ENCODE results near the gene TRPC6. TPM values are rescaled to one million over a fixed set of nuclear protein-coding genes. Genes with fewer than 3 reads are reported as not detected.

The TRPC6 gene
- total RNA-seq, 1 experiment from 2014 or later, result 1.3 TPM

- Mint-ChIP-seq H3K9me3 (0 out of 2 replicates have a peak, but pooled peaks cover 4% of the 10 kb centered on the region), H3K36me3 (no peaks in the 10 kb centered on the region), H3K27ac (no peak overlapping the region), H3K27me3 (ENCODE audit: low read depth) (no peaks in the 10 kb centered on the region), H3K4me3 (no peak overlapping the region), H3K4me1 (peaks cover 27% of the 10 kb centered on the region)
- ChIA-PET CTCF (no interaction called here), POLR2A (no interaction called here)
- no peak for DNase-seq (ENCODE audit: low spot score)
- TF ChIP-seq E2F1 (CRISPR knock-in tag; IDR thresholded peaks at IDR 0.05), result no peak
- TF ChIP-seq ZNF425 (CRISPR knock-in tag; conservative IDR thresholded peaks at IDR 0.05), result no peak
- no peak for TF ChIP-seq ZNF671 (CRISPR knock-in tag; IDR thresholded peaks at IDR 0.05)
- TF ChIP-seq MAX (CRISPR knock-in tag; IDR thresholded peaks at IDR 0.05), result no peak
- no peak for TF ChIP-seq E2F4 (CRISPR knock-in tag; IDR thresholded peaks at IDR 0.05; ENCODE audit: borderline replicate concordance, low read depth)
- no peak for ATAC-seq
Observed at GRCh38 chr11:101434026-101434643, 149.7 kb downstream of the TRPC6 start.

GRCh38 chr11:101433151-101433550, 150.7 kb downstream of the TRPC6 start:
- Mint-ChIP-seq H3K36me3 (no peaks in the 10 kb centered on the region), H3K27me3 (ENCODE audit: low read depth) (no peaks in the 10 kb centered on the region), H3K9me3 (peaks cover 11% of the 10 kb centered on the region; the same call in 1 of the 2 replicates), H3K4me3 (no peak overlapping the region), H3K4me1 (peaks cover 31% of the 10 kb centered on the region), H3K27ac (no peak overlapping the region)
- ATAC-seq (no peak), DNase-seq (ENCODE audit: low spot score) (no peak)
- POLR2A ChIA-PET, result no interaction called here
- CTCF ChIA-PET, result no interaction called here
- TF ChIP-seq ZNF423 (CRISPR knock-in tag; IDR thresholded peaks at IDR 0.05) (no peak), MXD4 (CRISPR knock-in tag; IDR thresholded peaks at IDR 0.05; ENCODE audit: borderline replicate concordance) (no peak), PREB (CRISPR knock-in tag; IDR thresholded peaks at IDR 0.05; ENCODE audit: borderline replicate concordance) (no peak), FOXJ3 (CRISPR knock-in tag; IDR thresholded peaks at IDR 0.05; ENCODE audit: borderline replicate concordance) (no peak), ZNF317 (CRISPR knock-in tag; IDR thresholded peaks at IDR 0.05; ENCODE audit: borderline replicate concordance, low read depth) (no peak), CREM (CRISPR knock-in tag; IDR thresholded peaks at IDR 0.05) (no peak), NFATC4 (CRISPR knock-in tag; IDR thresholded peaks at IDR 0.05) (no peak), ZNF232 (CRISPR knock-in tag; IDR thresholded peaks at IDR 0.05) (no peak), CBFB (CRISPR knock-in tag; IDR thresholded peaks at IDR 0.05; ENCODE audit: low read depth) (no peak), OVOL2 (CRISPR knock-in tag; IDR thresholded peaks at IDR 0.05; ENCODE audit: borderline replicate concordance) (no peak), NR2C2 (CRISPR knock-in tag; IDR thresholded peaks at IDR 0.05) (no peak), FOXP1 (CRISPR knock-in tag; IDR thresholded peaks at IDR 0.05; ENCODE audit: borderline replicate concordance) (no peak), ZNF671 (CRISPR knock-in tag; IDR thresholded peaks at IDR 0.05) (no peak), ATF6 (CRISPR knock-in tag; IDR thresholded peaks at IDR 0.05) (no peak), ZSCAN18 (CRISPR knock-in tag; IDR thresholded peaks at IDR 0.05) (no peak)

Data from WTC11 (cell line).